GDM1 (cell line): Measurements from ENCODE around the gene FSTL5.
"Not testable (repeated sequence)": the region's sequence is repeated elsewhere in the genome, so short reads cannot be mapped to it uniquely, and the experiment has no call there.

Source experiments
- DNase-seq: peaks from one replicate; lab custom pipeline; 2025; lab: John Stamatoyannopoulos, UW

FSTL5 gene

GRCh38 chr4:161829591-161829990 lies 334.2 kb downstream of the FSTL5 start:
- no peak for DNase-seq

- DNase-seq, result no peak
These were observed 335.7 kb downstream of the FSTL5 start for GRCh38 chr4:161828061-161828460.

GRCh38 chr4:161827013-161827412 lies 336.8 kb downstream of the FSTL5 start:
- DNase-seq, result no peak

- no peak for DNase-seq
These were observed 340.4 kb downstream of the FSTL5 start for GRCh38 chr4:161823450-161823849.

DNA sequence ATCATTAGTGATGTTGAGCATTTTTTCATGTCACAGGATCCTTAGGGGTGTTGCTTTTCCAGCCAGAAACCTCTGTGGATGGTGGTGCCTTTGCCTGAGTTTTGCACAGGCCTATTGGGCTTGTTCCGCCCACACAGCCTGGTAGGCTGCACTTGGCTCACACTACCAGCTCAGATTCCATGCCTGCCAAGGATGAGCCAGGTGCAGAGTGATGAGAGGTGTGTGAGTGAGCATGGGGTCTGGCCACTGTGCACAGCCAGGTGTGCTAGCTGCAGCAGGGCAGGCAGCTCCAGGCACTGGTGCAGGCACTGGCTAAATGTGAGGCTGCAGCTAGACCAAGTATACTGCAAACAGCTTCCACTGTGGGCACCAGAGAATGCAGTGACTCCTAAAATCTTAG lies 341.6 kb downstream of the FSTL5 start:
- no peak for DNase-seq

- no peak for DNase-seq
These were observed 345.9 kb downstream of the FSTL5 start for GRCh38 chr4:161817914-161818313.

GRCh38 chr4:161816958-161817357 lies 346.8 kb downstream of the FSTL5 start:
- DNase-seq, result no peak

- no peak for DNase-seq
These were observed 348.0 kb downstream of the FSTL5 start for GRCh38 chr4:161815841-161816240.

DNA sequence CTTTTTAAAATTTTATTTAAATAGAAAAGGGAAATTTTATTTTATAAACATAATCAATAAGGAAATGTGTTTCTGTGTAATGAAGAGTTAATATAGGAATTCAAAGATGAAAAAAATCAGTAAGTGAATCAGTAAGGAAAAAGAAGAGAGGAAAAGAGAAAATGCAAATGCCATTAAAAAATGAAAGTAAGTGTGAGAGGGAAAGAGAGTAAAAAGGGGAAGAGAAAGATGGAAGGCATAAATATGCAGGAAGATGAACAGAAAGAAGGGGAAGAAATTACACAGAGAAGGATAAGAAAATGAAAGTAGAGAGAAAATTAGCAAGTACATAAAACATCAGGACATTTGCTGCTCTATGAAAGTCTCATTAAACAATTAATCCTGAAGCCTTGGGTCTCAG lies 349.9 kb downstream of the FSTL5 start:
- no peak for DNase-seq

DNA sequence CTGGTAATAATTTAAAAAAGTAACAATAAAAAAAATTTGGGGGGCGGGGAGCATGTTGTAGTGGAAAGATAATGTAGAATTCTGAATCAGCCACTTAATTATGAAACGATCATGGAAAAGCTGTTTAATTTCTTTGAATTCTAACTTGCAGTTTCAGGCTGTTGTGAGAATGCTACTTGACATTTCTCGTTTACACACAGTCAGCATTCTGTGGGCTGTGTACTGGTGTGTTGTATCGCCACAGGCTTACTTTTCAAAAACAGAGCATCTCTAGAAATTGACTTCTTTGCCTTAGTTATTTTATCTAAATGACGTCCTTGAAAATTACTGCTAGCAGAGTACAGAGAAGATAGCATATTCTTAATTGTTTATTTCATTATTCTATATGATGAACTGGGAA lies 350.4 kb downstream of the FSTL5 start:
- DNase-seq, result no peak

DNA sequence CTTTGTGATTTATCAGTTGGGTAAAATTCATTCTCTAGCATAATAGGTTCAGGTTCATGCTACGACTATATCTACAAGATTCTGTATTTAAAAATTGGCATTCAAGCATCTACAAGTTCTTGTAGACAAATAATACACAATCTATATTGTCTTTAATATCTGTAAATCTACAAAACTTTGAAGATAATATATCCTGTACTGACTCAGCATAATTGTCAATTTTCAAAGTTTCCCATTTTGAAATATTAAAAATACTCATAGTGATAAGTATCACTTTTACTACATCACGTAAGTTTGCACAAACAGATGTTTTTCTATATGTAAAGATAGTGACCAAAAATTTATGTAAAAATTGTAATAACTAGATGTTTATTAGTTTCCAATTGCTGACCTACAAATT lies 360.6 kb downstream of the FSTL5 start:
- no peak for DNase-seq

GRCh38 chr4:161799710-161800109 lies 364.1 kb downstream of the FSTL5 start:
- no peak for DNase-seq

DNA sequence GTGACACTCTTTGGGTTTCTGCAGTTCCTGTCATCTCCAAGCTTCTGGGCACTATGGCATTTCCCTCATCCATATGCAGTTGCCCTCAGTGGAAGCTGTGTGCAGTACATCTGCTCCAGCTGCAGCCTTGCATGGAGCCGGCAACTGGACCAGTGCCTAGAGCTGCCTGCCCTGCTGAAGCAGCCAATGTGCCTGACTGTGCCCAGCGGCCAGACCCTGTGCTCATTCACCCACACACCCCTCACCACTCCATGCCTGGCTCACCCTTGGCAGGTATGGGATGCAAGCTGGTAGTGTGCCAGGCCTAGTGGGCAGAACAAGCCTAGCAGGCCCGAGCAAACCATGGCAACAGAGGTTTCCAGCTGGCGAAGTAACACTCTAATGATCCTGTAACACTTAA lies 370.8 kb downstream of the FSTL5 start:
- DNase-seq, result no peak

DNA sequence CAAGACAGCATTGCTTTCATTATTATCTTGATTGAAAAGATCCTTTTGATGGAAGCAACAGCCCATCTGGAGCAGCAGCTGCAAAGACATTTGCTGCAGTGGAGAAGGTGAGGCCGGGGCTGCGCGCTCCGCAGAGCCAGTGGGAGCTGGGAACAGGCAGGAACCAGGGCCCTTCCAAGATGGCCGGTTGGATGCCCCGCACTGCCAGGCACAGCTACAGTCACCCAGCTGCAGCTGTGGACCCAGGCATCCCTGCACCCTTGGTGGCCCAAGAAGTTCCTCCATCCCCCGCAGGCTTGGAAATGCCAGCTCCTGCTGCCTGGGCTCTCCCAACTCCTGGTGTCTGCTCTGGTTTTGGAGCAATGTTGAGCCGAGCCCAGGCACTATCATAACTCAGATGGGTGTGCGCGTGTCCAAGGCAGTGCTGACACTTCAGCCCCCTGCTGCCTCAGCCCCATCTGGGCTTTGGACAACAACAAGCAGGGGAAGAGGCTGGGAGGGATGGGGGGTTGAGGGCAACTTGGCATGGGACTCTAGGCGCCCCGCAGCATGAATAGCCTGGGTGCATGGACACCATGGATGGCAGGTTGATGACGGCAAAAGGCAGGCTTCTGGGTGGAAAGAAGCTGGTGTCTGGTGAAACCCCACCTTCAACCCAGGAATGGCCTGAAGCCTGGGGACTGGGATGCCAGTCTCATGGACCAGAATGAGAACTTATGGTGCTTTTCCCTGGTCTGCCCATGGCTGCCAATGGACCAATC lies 371.8 kb downstream of the FSTL5 start:
- DNase-seq, result no peak

DNA sequence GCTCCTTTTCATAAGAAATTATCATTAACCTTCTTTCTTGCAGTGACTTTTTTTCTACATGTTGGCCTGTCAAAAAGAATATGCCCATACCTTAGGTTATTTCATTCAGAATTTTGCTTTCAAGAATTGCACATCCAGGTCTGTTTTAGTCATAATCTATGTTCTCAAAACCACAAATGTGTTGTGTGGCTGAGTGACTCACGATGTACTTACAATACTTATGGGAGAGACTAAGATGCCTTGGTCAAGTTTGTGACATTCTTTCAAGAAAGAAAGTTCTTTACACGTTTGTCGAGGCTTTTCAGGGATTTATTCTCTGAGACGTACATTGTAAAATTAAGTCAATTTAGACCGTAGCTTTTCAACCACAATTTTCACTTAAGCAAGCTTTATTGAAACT lies 396.7 kb downstream of the FSTL5 start:
- DNase-seq, result no peak

DNA sequence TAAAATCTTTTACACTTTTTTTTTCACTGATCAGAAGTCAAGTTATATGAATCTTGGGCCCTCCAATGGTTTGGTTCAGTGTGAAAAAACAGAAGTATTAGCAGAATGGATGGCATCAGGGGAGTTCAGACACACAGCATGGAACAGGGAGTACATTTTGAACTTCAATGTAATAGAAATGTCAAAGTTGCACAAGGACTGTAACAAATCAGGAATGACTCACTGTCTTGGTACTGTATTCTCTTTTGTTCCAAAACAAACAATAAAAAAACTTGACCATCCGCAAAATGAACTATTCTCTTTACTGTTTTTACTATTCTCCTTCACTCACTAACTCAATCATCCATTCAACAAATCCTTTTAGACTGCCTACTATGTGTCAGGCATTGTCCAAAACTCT lies 401.0 kb downstream of the FSTL5 start:
- no peak for DNase-seq

GRCh38 chr4:161760008-161760407 lies 403.8 kb downstream of the FSTL5 start:
- no peak for DNase-seq

DNA sequence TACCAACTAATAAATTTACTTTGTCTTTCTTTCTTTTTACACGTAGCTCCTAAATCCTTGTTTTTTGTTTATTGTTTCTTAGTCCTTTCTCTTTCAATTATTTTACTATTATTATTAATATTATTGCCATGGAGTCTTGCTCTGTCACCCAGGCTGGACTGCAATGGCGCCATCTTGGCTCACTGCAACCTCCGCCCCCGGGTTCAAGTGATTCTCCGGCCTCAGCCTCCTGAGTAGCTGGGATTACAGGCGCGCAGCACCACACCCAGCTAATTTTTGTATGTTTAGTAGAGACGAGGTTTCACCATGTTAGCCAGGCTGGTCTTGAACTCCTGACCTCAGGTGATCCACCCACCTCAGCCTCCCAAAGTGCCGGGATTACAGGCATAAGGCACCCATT lies 405.4 kb downstream of the FSTL5 start:
- DNase-seq, result not testable (repeated sequence)

- DNase-seq, result no peak
These were observed 434.9 kb downstream of the FSTL5 start for GRCh38 chr4:161728929-161729328.

DNA sequence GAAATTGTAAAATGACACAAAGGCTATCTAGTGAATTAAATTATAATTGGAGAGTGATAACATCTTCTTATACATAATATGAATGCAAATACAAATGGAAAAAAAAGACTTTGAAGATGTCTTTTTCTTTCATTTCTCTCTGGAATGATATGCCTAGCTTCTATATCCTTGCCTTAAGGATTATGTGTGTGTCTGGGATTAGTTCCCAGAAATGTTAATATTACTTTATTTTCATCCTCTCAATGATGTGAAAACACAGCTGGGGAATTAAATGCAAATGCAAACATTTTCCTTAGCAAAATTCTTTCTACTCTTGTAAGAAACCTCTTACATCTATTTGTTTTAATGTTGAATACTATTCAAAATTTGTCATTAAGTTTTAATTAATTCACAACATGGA lies 441.9 kb downstream of the FSTL5 start:
- no peak for DNase-seq

- no peak for DNase-seq
These were observed 446.7 kb downstream of the FSTL5 start for GRCh38 chr4:161717084-161717483.

DNA sequence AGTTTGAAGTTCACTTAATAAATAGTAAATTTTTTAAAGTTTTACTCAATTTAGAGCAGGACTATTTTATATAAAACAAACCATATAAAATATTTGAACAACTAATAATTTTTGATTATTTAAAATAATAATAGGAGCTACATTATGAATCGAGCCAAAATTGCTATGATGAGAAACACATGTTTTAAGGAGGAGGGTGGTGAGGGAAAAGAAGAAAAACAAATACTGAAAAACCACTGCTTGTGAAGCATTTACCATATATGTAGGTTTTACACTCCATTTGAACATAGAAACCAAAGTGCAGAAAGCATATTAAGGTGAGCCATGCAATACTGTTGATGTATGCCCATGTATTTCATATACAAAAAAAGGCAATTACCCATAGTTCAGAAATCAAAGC lies 448.9 kb downstream of the FSTL5 start:
- DNase-seq, result no peak

DNA sequence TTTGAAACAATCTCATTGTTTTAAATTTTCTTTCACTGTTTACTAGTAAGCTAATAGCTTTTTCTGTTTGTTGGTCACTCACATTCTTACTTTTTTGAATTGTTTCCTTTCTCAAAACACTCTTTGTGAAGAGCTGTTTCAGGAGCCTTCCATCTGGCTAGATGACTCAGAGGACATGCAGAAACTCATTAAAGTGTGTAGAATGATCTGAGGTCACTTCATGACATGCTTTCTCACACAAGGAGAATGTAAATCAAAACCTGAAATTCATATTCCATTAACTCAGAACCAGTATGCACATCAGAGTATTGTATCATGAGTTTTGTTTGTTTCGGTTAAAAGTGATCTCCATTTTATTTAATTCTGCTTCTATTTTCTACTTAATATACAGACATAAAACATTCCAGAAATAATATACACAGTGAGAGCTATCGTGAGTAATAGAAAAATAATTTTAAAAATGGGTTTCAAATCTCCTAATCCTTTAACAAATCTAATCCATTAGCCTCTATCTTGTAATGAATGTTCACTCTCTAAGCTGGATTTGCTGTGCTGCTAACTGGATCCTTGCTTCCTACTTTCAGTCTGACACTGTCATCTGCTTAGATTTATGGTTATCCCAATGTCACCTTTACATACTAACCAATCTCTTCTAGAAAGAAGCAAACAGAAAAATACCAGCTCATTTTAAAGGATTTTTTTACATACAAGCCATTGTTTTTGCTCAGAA lies 449.6 kb downstream of the FSTL5 start:
- no peak for DNase-seq

DNA sequence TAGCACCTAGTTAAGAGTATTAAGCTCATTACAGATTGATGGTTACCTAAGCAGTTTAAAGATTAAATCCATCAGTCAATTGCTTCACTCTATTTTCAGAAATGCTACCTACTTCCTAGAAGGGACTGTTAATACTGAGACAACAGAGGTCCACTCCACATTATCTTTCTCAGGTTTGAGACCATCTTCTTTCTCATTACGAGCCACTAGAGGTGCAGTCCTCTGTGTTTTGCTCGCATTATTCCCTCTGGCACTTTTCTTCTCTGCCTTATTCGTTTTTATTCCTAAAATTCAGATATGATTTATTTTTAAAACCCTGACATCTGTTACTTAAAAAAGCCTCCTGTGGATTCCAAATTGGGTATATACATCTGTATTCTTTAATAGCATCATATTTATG lies 459.1 kb downstream of the FSTL5 start:
- no peak for DNase-seq
